Measurements from ENCODE around the gene RBM20. TPM values are rescaled to one million over a fixed set of nuclear protein-coding genes. Genes with fewer than 3 reads are reported as not detected.

RBM20 gene
- total and polyA plus RNA-seq, 7 experiments from 2014 or later, result 0.16 to 1.7 (median 0.37) TPM; not detected in 1

- peak overlapping the region in 7 of 10 donors; percentile 32 to 77 (median 48) for H3K4me3 Mint-ChIP-seq
- H3K36me3 Mint-ChIP-seq, result peaks cover 12 to 62% (median 34%) of the 10 kb centered on the region in 5 donors
Measured at GRCh38 chr10:110881247-110881646, 237.1 kb downstream of the RBM20 start.

GRCh38 chr10:110881905-110882304, 237.8 kb downstream of the RBM20 start:
- Histone ChIP-seq H3K27ac (ENCODE audit: low read depth, low read length) (peak overlapping the region; percentile 46), H3K9me3 (ENCODE audit: control insufficient read depth in 2 of 3, low read length in 3 of 3) (no peaks in the 10 kb centered on the region), H3K4me3 (ENCODE audit: low read length) (no peak overlapping the region), H3K36me3 (ENCODE audit: control insufficient read depth in 2 of 3, insufficient read depth in 3 of 3, low read length in 3 of 3) (peaks cover 0 to 27% (median 27%) of the 10 kb centered on the region in 3 experiments), H3K27me3 (ENCODE audit: control insufficient read depth in 2 of 2, insufficient read depth in 2 of 2, low read length in 2 of 2) (no peaks in the 10 kb centered on the region), H3K4me1 (ENCODE audit: control insufficient read depth in 2 of 2, insufficient read depth in 2 of 2, low read length in 2 of 2) (peaks cover 43 to 66% of the 10 kb centered on the region in 2 donors)
- no peaks in the 10 kb centered on the region for H3K27me3 Mint-ChIP-seq
- peaks cover 40 to 91% (median 83%) of the 10 kb centered on the region in 7 donors for H3K4me1 Mint-ChIP-seq
- POLR2A ChIA-PET, result interaction anchor here (1.0 to 1.2 kb wide), 2 partner anchors 46 to 69 kb away, joined by 3 to 4 read pairs; no protein-coding TSS in a partner anchor
- ATAC-seq (no peak), DNase-seq (no peak)
- peaks cover 12 to 65% (median 36%) of the 10 kb centered on the region in 5 donors for H3K36me3 Mint-ChIP-seq
- H3K9me3 Mint-ChIP-seq, result no peaks in the 10 kb centered on the region
- CTCF ChIA-PET, result interaction anchor here (0.8 to 1.6 kb wide), 4 partner anchors 27 to 136 kb away, joined by 3 to 4 read pairs (median 3); no protein-coding TSS in a partner anchor
- intact Hi-C loops (cut with micrococcal nuclease), result loop anchor here in 1 of 2 donors (1.0 kb wide), 1 partner anchor 8 kb away; no protein-coding TSS in a partner anchor
- peak overlapping the region in 5 of 9 donors; percentile 26 to 77 (median 59) for H3K27ac Mint-ChIP-seq
- peak overlapping the region in 8 of 10 donors; percentile 33 to 77 (median 56) for H3K4me3 Mint-ChIP-seq

More at GRCh38 chr10:110881247-110881646, 237.1 kb downstream of the RBM20 start:
- ChIA-PET POLR2A (interaction anchor here (0.7 to 1.7 kb wide), 4 partner anchors 10 to 77 kb away, joined by 3 to 8 read pairs (median 3); partner anchors contain the start of gene PDCD4), CTCF (interaction anchor here (1.0 to 1.6 kb wide), 2 partner anchors 26 to 135 kb away, joined by 3 to 4 read pairs; no protein-coding TSS in a partner anchor)
- Mint-ChIP-seq H3K4me1 (peaks cover 39 to 90% (median 83%) of the 10 kb centered on the region in 7 donors), H3K27me3 (no peaks in the 10 kb centered on the region), H3K27ac (peak overlapping the region in 8 of 9 donors; percentile 19 to 80 (median 56)), H3K9me3 (no peaks in the 10 kb centered on the region)
- no peaks in the 10 kb centered on the region for H3K9me3 ChIP-seq (ENCODE audit: control insufficient read depth in 2 of 3, low read length in 3 of 3)
- peaks cover 0 to 27% (median 25%) of the 10 kb centered on the region in 3 experiments for H3K36me3 ChIP-seq (ENCODE audit: control insufficient read depth in 2 of 3, insufficient read depth in 3 of 3, low read length in 3 of 3)
- DNase-seq (no peak), ATAC-seq (no peak)
- intact Hi-C loops (cut with micrococcal nuclease), result no loop called here
- H3K4me1 ChIP-seq (ENCODE audit: control insufficient read depth in 2 of 2, insufficient read depth in 2 of 2, low read length in 2 of 2), result peaks cover 41 to 68% of the 10 kb centered on the region in 2 donors
- H3K27ac ChIP-seq (ENCODE audit: low read depth, low read length), result peak overlapping the region; percentile 46
- no peak overlapping the region for H3K4me3 ChIP-seq (ENCODE audit: low read length)
- H3K27me3 ChIP-seq (ENCODE audit: control insufficient read depth in 2 of 2, insufficient read depth in 2 of 2, low read length in 2 of 2), result no peaks in the 10 kb centered on the region

- peak overlapping the region; percentile 69 to 85 (median 74) for H3K4me3 Mint-ChIP-seq
- intact Hi-C loops (cut with micrococcal nuclease), result loop anchor here in 1 of 2 donors (1.0 kb wide), 1 partner anchor 9 kb away; no protein-coding TSS in a partner anchor
- peaks cover 12 to 60% (median 33%) of the 10 kb centered on the region in 5 donors for H3K36me3 Mint-ChIP-seq
- no peak for DNase-seq
- H3K27me3 Mint-ChIP-seq, result no peaks in the 10 kb centered on the region
- no peaks in the 10 kb centered on the region for H3K9me3 Mint-ChIP-seq
- POLR2A ChIA-PET, result interaction anchor here (0.8 to 1.7 kb wide), 5 partner anchors 9 to 133 kb away, joined by 3 to 5 read pairs (median 4); no protein-coding TSS in a partner anchor
- no peak for ATAC-seq
- peaks cover 5 to 26% (median 23%) of the 10 kb centered on the region in 3 experiments for H3K36me3 ChIP-seq (ENCODE audit: control insufficient read depth in 2 of 3, insufficient read depth in 3 of 3, low read length in 3 of 3)
- H3K4me3 ChIP-seq (ENCODE audit: low read length), result peak overlapping the region; percentile 42
- H3K9me3 ChIP-seq (ENCODE audit: control insufficient read depth in 2 of 3, low read length in 3 of 3), result no peaks in the 10 kb centered on the region
- H3K27ac ChIP-seq (ENCODE audit: low read depth, low read length), result peak overlapping the region; percentile 62
- no peaks in the 10 kb centered on the region for H3K27me3 ChIP-seq (ENCODE audit: control insufficient read depth in 2 of 2, insufficient read depth in 2 of 2, low read length in 2 of 2)
- peak overlapping the region in 8 of 9 donors; percentile 24 to 85 (median 76) for H3K27ac Mint-ChIP-seq
- CTCF ChIA-PET, result interaction anchor here (1.2 kb wide), 2 partner anchors 9 to 141 kb away, joined by 3 read pairs; no protein-coding TSS in a partner anchor
- H3K4me1 ChIP-seq (ENCODE audit: control insufficient read depth in 2 of 2, insufficient read depth in 2 of 2, low read length in 2 of 2), result peaks cover 40 to 60% of the 10 kb centered on the region in 2 donors
- H3K4me1 Mint-ChIP-seq, result peaks cover 37 to 81% (median 74%) of the 10 kb centered on the region in 7 donors
Measured at GRCh38 chr10:110883924-110884323, 239.8 kb downstream of the RBM20 start.

- H3K9me3 Mint-ChIP-seq, result no peaks in the 10 kb centered on the region
- peaks cover 30 to 57% of the 10 kb centered on the region in 2 donors for H3K4me1 ChIP-seq (ENCODE audit: control insufficient read depth in 2 of 2, insufficient read depth in 2 of 2, low read length in 2 of 2)
- ATAC-seq (no peak), DNase-seq (no peak)
- peaks cover 29 to 74% (median 70%) of the 10 kb centered on the region in 7 donors for H3K4me1 Mint-ChIP-seq
- H3K4me3 Mint-ChIP-seq, result peak overlapping the region in 7 of 10 donors; percentile 1 to 39 (median 18)
- H3K36me3 Mint-ChIP-seq, result peaks cover 15 to 57% (median 46%) of the 10 kb centered on the region in 5 donors
- intact Hi-C loops (cut with micrococcal nuclease), result no loop called here
- H3K27me3 ChIP-seq (ENCODE audit: control insufficient read depth in 2 of 2, insufficient read depth in 2 of 2, low read length in 2 of 2), result no peaks in the 10 kb centered on the region
- peaks cover 5 to 33% (median 28%) of the 10 kb centered on the region in 3 experiments for H3K36me3 ChIP-seq (ENCODE audit: control insufficient read depth in 2 of 3, insufficient read depth in 3 of 3, low read length in 3 of 3)
- POLR2A ChIA-PET, result interaction anchor here (0.9 to 2.0 kb wide), 5 partner anchors 9 to 137 kb away, joined by 3 to 9 read pairs (median 4); no protein-coding TSS in a partner anchor
- CTCF ChIA-PET, result interaction anchor here (1.1 to 1.7 kb wide), 5 partner anchors 11 to 146 kb away, joined by 3 to 10 read pairs (median 3); no protein-coding TSS in a partner anchor
- H3K27ac ChIP-seq (ENCODE audit: low read depth, low read length), result peak overlapping the region; percentile 47
- H3K27me3 Mint-ChIP-seq, result no peaks in the 10 kb centered on the region
- H3K27ac Mint-ChIP-seq, result peak overlapping the region in 8 of 9 donors; percentile 3 to 68 (median 35)
- H3K4me3 ChIP-seq (ENCODE audit: low read length), result no peak overlapping the region
- H3K9me3 ChIP-seq (ENCODE audit: control insufficient read depth in 2 of 3, low read length in 3 of 3), result no peaks in the 10 kb centered on the region
Measured at GRCh38 chr10:110885932-110886674, 242.0 kb downstream of the RBM20 start.

GRCh38 chr10:110887560-110887959, 243.4 kb downstream of the RBM20 start:
- ATAC-seq, result no peak
- Mint-ChIP-seq H3K4me3 (peak overlapping the region in 3 of 10 donors; percentile 16 to 47 (median 20)), H3K27me3 (no peaks in the 10 kb centered on the region)

More at GRCh38 chr10:110887560-110887959, 243.4 kb downstream of the RBM20 start:
- Mint-ChIP-seq H3K27ac (peak overlapping the region in 8 of 9 donors; percentile 20 to 81 (median 39)), H3K4me1 (peaks cover 26 to 73% (median 68%) of the 10 kb centered on the region in 7 donors), H3K36me3 (peaks cover 12 to 55% (median 36%) of the 10 kb centered on the region in 5 donors), H3K9me3 (peaks cover 0 to 1% (median 0%) of the 10 kb centered on the region in 11 donors)
- peaks cover 9 to 39% (median 24%) of the 10 kb centered on the region in 3 experiments for H3K36me3 ChIP-seq (ENCODE audit: control insufficient read depth in 2 of 3, insufficient read depth in 3 of 3, low read length in 3 of 3)
- H3K9me3 ChIP-seq (ENCODE audit: control insufficient read depth in 2 of 3, low read length in 3 of 3), result no peaks in the 10 kb centered on the region
- intact Hi-C loops (cut with micrococcal nuclease), result no loop called here
- DNase-seq, result no peak
- POLR2A ChIA-PET, result interaction anchor here (0.6 to 2.0 kb wide), 9 partner anchors 11 to 139 kb away, joined by 3 to 9 read pairs (median 4); no protein-coding TSS in a partner anchor
- no peak overlapping the region for H3K4me3 ChIP-seq (ENCODE audit: low read length)
- H3K4me1 ChIP-seq (ENCODE audit: control insufficient read depth in 2 of 2, insufficient read depth in 2 of 2, low read length in 2 of 2), result peaks cover 25 to 48% of the 10 kb centered on the region in 2 donors
- H3K27ac ChIP-seq (ENCODE audit: low read depth, low read length), result no peak overlapping the region
- CTCF ChIA-PET, result interaction anchor here (0.7 to 1.7 kb wide), 8 partner anchors 9 to 148 kb away, joined by 3 to 10 read pairs (median 4); no protein-coding TSS in a partner anchor
- H3K27me3 ChIP-seq (ENCODE audit: control insufficient read depth in 2 of 2, insufficient read depth in 2 of 2, low read length in 2 of 2), result no peaks in the 10 kb centered on the region
